GM12874 (cell line): ENCODE results near the gene GLIS1.

Source experiments
- CTCF ChIP-seq: IDR thresholded peaks from 2 replicates; pipeline ENCODE4 v1.5.1; 2011; ENCODE audit warnings: low read depth, mild to moderate bottlenecking, control low read depth, low read length, moderate library complexity; ENCODE audit not compliant: insufficient read depth

Gene GLIS1

GRCh38 chr1:53542551-53542950 lies 196.4 kb downstream of the GLIS1 start:
- TF ChIP-seq CTCF: no peak

GRCh38 chr1:53541761-53542550 lies 197.0 kb downstream of the GLIS1 start:
- peak; percentile 55 for TF ChIP-seq CTCF

- no peak for TF ChIP-seq CTCF
Observed at GRCh38 chr1:53541263-53541625, 197.7 kb downstream of the GLIS1 start.

GRCh38 chr1:53540604-53541262 lies 198.2 kb downstream of the GLIS1 start:
- TF ChIP-seq CTCF: no peak

GRCh38 chr1:53539711-53540603 lies 199.0 kb downstream of the GLIS1 start:
- no peak for TF ChIP-seq CTCF

- no peak for TF ChIP-seq CTCF
Observed at GRCh38 chr1:53539226-53539625, 199.7 kb downstream of the GLIS1 start.

- no peak for TF ChIP-seq CTCF
Observed at GRCh38 chr1:53536606-53537005, 202.4 kb downstream of the GLIS1 start.
